ENCODE data around the gene ATG9A.

The ATG9A gene

DNA sequence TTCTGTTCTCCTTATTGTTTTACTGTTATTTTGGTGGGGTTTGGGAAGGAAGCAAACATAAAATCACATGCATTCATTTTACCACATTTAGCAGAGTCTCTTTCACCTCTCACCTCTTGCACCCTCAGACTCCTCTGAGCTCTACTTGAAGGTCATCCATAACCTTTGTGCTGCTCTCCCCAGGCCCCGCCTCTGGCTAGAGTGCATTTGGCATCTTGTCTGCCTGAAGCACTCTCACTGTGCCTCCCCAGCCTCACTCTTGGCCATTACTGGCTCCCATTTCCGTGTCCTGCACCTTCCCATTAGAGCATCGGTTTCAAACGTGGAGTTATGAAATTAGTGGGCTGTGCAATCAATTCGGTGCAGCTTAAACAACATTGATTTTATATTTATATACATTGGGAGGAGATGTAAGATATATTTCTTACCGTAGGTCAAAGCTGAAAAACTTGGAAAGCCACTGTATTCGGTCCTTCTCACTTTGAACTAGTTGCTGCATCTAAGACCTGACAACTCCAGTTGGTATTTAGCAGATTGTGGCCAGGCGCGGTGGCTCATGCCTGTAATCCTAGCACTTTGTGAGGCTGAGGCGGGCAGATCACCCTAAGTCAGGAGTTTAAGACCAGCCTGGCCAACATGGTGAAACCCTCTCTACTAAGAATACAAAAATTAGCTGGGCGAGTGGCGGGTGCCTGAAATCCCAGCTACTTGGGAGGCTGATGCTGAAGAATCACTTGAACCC is 29.8 kb downstream of the ATG9A start:
- no peak overlapping the region for H3K27ac ChIP-seq (replicated peaks)

DNA sequence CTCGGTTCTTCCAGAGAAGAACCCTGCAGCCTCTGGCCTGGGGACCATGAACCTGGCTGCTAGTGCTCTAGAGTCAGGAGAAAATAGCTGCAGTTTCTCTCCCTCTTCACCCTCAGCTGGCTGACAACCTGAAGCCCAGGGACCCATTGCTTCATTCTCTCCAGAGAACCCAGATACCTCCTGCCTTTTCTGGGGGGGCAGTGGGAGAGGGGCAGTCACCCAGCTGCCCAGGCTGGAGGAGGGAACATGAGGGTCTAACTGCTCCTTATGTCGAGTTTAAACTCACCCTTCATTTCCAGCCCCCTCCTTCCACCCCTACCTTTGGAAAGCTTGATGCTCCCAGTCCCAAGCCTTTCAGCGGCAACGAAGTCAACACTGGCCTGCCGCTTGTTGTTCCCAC is 30.5 kb downstream of the ATG9A start:
- no peak overlapping the region for H3K27ac ChIP-seq (replicated peaks)
- no peak overlapping the region for H3K4me3 ChIP-seq (replicated peaks; ENCODE audit: insufficient read depth, low read length)
- no peaks in the 10 kb centered on the region for H3K27me3 ChIP-seq (ENCODE audit: insufficient read depth, poor library complexity, severe bottlenecking)
- TF ChIP-seq GABPA (IDR thresholded peaks at IDR 0.05; ENCODE audit: low read depth) (no peak), SPI1 (IDR thresholded peaks at IDR 0.05; ENCODE audit: borderline replicate concordance, low read depth) (no peak), POLR2AphosphoS5 (IDR thresholded peaks at IDR 0.05; ENCODE audit: low read depth) (no peak)
- TF ChIP-seq, protein P1, sequence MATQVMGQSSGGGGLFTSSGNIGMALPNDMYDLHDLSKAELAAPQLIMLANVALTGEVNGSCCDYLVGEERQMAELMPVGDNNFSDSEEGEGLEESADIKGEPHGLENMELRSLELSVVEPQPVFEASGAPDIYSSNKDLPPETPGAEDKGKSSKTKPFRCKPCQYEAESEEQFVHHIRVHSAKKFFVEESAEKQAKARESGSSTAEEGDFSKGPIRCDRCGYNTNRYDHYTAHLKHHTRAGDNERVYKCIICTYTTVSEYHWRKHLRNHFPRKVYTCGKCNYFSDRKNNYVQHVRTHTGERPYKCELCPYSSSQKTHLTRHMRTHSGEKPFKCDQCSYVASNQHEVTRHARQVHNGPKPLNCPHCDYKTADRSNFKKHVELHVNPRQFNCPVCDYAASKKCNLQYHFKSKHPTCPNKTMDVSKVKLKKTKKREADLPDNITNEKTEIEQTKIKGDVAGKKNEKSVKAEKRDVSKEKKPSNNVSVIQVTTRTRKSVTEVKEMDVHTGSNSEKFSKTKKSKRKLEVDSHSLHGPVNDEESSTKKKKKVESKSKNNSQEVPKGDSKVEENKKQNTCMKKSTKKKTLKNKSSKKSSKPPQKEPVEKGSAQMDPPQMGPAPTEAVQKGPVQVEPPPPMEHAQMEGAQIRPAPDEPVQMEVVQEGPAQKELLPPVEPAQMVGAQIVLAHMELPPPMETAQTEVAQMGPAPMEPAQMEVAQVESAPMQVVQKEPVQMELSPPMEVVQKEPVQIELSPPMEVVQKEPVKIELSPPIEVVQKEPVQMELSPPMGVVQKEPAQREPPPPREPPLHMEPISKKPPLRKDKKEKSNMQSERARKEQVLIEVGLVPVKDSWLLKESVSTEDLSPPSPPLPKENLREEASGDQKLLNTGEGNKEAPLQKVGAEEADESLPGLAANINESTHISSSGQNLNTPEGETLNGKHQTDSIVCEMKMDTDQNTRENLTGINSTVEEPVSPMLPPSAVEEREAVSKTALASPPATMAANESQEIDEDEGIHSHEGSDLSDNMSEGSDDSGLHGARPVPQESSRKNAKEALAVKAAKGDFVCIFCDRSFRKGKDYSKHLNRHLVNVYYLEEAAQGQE (IDR thresholded peaks at IDR 0.05; ENCODE audit: insufficient replicate concordance, low read depth): no peak
- TF ChIP-seq, protein P2, sequence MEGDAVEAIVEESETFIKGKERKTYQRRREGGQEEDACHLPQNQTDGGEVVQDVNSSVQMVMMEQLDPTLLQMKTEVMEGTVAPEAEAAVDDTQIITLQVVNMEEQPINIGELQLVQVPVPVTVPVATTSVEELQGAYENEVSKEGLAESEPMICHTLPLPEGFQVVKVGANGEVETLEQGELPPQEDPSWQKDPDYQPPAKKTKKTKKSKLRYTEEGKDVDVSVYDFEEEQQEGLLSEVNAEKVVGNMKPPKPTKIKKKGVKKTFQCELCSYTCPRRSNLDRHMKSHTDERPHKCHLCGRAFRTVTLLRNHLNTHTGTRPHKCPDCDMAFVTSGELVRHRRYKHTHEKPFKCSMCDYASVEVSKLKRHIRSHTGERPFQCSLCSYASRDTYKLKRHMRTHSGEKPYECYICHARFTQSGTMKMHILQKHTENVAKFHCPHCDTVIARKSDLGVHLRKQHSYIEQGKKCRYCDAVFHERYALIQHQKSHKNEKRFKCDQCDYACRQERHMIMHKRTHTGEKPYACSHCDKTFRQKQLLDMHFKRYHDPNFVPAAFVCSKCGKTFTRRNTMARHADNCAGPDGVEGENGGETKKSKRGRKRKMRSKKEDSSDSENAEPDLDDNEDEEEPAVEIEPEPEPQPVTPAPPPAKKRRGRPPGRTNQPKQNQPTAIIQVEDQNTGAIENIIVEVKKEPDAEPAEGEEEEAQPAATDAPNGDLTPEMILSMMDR (IDR thresholded peaks at IDR 0.05; ENCODE audit: insufficient read depth, low read length): no peak
- DNase-seq (ENCODE audit: low read depth in 1 of 2, low spot score in 1 of 2): no peak

More for the DNA sequence above, 29.8 kb downstream of the ATG9A start:
- Histone ChIP-seq H3K4me3 (replicated peaks; ENCODE audit: insufficient read depth, low read length) (no peak overlapping the region), H3K27me3 (ENCODE audit: insufficient read depth, poor library complexity, severe bottlenecking) (no peaks in the 10 kb centered on the region)
- no peak for DNase-seq (ENCODE audit: low read depth in 1 of 2, low spot score in 1 of 2)
- TF ChIP-seq, protein P2 (IDR thresholded peaks at IDR 0.05; ENCODE audit: insufficient read depth, low read length): no peak
- TF ChIP-seq SPI1 (IDR thresholded peaks at IDR 0.05; ENCODE audit: borderline replicate concordance, low read depth) (no peak), POLR2AphosphoS5 (IDR thresholded peaks at IDR 0.05; ENCODE audit: low read depth) (no peak), GABPA (IDR thresholded peaks at IDR 0.05; ENCODE audit: low read depth) (no peak)
- TF ChIP-seq, protein P1 (IDR thresholded peaks at IDR 0.05; ENCODE audit: insufficient replicate concordance, low read depth): no peak

DNA sequence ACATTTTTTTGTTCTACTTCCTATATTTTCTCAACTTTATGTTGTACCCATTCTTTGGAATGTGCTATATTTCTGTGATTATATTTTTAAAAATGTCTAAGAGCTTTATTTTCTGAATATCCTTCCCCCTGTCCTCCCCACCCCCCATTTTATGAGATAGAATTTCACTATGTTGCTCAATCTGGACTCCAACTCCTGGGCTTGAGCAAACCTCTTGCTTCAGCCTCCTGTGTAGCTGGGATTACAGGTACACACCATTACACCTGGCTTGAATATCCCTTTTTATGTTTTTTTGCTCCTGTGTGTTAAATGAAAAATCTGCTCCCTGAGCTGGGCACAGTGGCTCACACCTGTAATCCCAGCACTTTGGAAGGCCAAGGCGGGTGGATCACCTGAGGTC is 32.0 kb downstream of the ATG9A start:
- TF ChIP-seq GABPA (IDR thresholded peaks at IDR 0.05; ENCODE audit: low read depth): no peak
- TF ChIP-seq POLR2AphosphoS5 (IDR thresholded peaks at IDR 0.05; ENCODE audit: low read depth): no peak
- TF ChIP-seq, protein P1 (IDR thresholded peaks at IDR 0.05; ENCODE audit: insufficient replicate concordance, low read depth): no peak
- TF ChIP-seq, protein P2 (IDR thresholded peaks at IDR 0.05; ENCODE audit: insufficient read depth, low read length): no peak
- TF ChIP-seq SPI1 (IDR thresholded peaks at IDR 0.05; ENCODE audit: borderline replicate concordance, low read depth): no peak
- no peak overlapping the region for H3K4me3 ChIP-seq (replicated peaks; ENCODE audit: insufficient read depth, low read length)

More for the DNA sequence above, 32.0 kb downstream of the ATG9A start:
- H3K27ac ChIP-seq (replicated peaks): no peak overlapping the region
- DNase-seq (ENCODE audit: low read depth in 1 of 2, low spot score in 1 of 2): no peak
- no peaks in the 10 kb centered on the region for H3K27me3 ChIP-seq (ENCODE audit: insufficient read depth, poor library complexity, severe bottlenecking)
